GDM1 (cell line): ENCODE measurements around the gene TRIM44.
"Not testable (repeated sequence)": the region's sequence is repeated elsewhere in the genome, so short reads cannot be mapped to it uniquely, and the experiment has no call there.

Experiments used
- DNase-seq: peaks from one replicate; lab custom pipeline; 2025; lab: John Stamatoyannopoulos, UW

The TRIM44 gene

GRCh38 chr11:35855671-35856070 lies 193.1 kb downstream of the TRIM44 start:
- no peak for DNase-seq

- DNase-seq, result no peak
These were observed 193.7 kb downstream of the TRIM44 start for GRCh38 chr11:35856259-35856658.

- DNase-seq, result no peak
These were observed 194.2 kb downstream of the TRIM44 start for GRCh38 chr11:35856756-35857155.

GRCh38 chr11:35857922-35858321 lies 195.3 kb downstream of the TRIM44 start:
- DNase-seq, result no peak

- no peak for DNase-seq
These were observed 196.7 kb downstream of the TRIM44 start for GRCh38 chr11:35859301-35859700.

GRCh38 chr11:35860194-35860593 lies 197.6 kb downstream of the TRIM44 start:
- not testable (repeated sequence) for DNase-seq

GRCh38 chr11:35861191-35861590 lies 198.6 kb downstream of the TRIM44 start:
- DNase-seq, result no peak

GRCh38 chr11:35862666-35863065 lies 200.1 kb downstream of the TRIM44 start:
- no peak for DNase-seq

- DNase-seq, result no peak
These were observed 201.6 kb downstream of the TRIM44 start for GRCh38 chr11:35864131-35864530.

GRCh38 chr11:35866601-35867000 lies 204.0 kb downstream of the TRIM44 start:
- DNase-seq, result no peak
